Mesothelial cell of epicardium (in vitro differentiated cells): ENCODE measurements around the gene PCDHGA6. TPM values are rescaled to one million over a fixed set of nuclear protein-coding genes. Genes with fewer than 3 reads are reported as not detected.
"Not testable (repeated sequence)": the region's sequence is repeated elsewhere in the genome, so short reads cannot be mapped to it uniquely, and the experiment has no call there.

Experiments used
- DNase-seq, 2 experiments: peaks; one replicate each; pipeline ENCODE4 v3.0.0; 2021; ENCODE audit warnings: low spot score in 2 of 2; ENCODE audit not compliant: unreplicated experiment in 2 of 2
- H3K27ac Mint-ChIP-seq: 2 replicates; pipeline ENCODE4 v1.8.0; 2021; ENCODE audit warnings: mixed read lengths
- H3K27me3 Mint-ChIP-seq: 2 replicates; pipeline ENCODE4 v1.8.0; 2021; ENCODE audit warnings: low read depth, mixed read lengths
- H3K36me3 Mint-ChIP-seq: 2 replicates; pipeline ENCODE4 v1.8.0; 2021; ENCODE audit warnings: mixed read lengths
- H3K4me1 Mint-ChIP-seq: 2 replicates; pipeline ENCODE4 v1.8.0; 2021; ENCODE audit warnings: mixed read lengths
- H3K4me3 Mint-ChIP-seq: 2 replicates; pipeline ENCODE4 v1.8.0; 2021; ENCODE audit warnings: mild to moderate bottlenecking, moderate library complexity, mixed read lengths
- H3K9me3 Mint-ChIP-seq: 2 replicates; pipeline ENCODE4 v1.8.0; 2021; ENCODE audit warnings: mixed read lengths
- total RNA-seq: library from RNA; stranded (reverse); gene quantifications from 3 replicates; pipeline ENCODE4 v1.2.1, GENCODE V29; 2021
- TF ChIP-seq, protein P1 (sequence below): fragments of 200-600 bp; sonication (generic); IDR thresholded peaks from one replicate; pipeline ENCODE4 v1.5.0; 2021; ENCODE audit warnings: antibody characterized with exemption; ENCODE audit not compliant: unreplicated experiment

Gene PCDHGA6
- total RNA-seq, 1 donor from 2014 or later, result 0.25 TPM

DNA sequence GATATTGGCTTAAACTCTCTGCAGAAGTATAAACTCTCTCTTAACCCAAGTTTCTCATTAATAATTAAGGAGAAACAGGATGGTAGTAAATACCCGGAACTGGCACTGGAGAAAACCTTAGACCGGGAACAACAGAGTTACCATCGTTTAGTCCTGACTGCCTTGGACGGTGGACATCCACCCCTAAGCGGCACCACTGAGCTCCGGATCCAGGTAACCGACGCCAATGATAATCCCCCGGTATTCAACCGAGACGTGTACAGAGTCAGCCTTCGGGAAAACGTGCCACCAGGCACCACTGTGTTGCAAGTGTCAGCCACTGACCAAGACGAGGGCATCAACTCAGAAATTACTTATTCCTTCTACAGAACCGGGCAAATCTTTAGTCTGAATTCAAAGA is 24.9 kb downstream of the PCDHGA6 start:
- H3K27ac Mint-ChIP-seq, result no peak overlapping the region
- H3K4me1 Mint-ChIP-seq, result no peaks in the 10 kb centered on the region
- DNase-seq, result no peak
- no peaks in the 10 kb centered on the region for H3K27me3 Mint-ChIP-seq
- H3K36me3 Mint-ChIP-seq, result peaks cover 46% of the 10 kb centered on the region
- TF ChIP-seq, protein P1, sequence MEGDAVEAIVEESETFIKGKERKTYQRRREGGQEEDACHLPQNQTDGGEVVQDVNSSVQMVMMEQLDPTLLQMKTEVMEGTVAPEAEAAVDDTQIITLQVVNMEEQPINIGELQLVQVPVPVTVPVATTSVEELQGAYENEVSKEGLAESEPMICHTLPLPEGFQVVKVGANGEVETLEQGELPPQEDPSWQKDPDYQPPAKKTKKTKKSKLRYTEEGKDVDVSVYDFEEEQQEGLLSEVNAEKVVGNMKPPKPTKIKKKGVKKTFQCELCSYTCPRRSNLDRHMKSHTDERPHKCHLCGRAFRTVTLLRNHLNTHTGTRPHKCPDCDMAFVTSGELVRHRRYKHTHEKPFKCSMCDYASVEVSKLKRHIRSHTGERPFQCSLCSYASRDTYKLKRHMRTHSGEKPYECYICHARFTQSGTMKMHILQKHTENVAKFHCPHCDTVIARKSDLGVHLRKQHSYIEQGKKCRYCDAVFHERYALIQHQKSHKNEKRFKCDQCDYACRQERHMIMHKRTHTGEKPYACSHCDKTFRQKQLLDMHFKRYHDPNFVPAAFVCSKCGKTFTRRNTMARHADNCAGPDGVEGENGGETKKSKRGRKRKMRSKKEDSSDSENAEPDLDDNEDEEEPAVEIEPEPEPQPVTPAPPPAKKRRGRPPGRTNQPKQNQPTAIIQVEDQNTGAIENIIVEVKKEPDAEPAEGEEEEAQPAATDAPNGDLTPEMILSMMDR, result no peak
- H3K4me3 Mint-ChIP-seq, result no peak overlapping the region
- H3K9me3 Mint-ChIP-seq, result peaks cover 50% of the 10 kb centered on the region

DNA sequence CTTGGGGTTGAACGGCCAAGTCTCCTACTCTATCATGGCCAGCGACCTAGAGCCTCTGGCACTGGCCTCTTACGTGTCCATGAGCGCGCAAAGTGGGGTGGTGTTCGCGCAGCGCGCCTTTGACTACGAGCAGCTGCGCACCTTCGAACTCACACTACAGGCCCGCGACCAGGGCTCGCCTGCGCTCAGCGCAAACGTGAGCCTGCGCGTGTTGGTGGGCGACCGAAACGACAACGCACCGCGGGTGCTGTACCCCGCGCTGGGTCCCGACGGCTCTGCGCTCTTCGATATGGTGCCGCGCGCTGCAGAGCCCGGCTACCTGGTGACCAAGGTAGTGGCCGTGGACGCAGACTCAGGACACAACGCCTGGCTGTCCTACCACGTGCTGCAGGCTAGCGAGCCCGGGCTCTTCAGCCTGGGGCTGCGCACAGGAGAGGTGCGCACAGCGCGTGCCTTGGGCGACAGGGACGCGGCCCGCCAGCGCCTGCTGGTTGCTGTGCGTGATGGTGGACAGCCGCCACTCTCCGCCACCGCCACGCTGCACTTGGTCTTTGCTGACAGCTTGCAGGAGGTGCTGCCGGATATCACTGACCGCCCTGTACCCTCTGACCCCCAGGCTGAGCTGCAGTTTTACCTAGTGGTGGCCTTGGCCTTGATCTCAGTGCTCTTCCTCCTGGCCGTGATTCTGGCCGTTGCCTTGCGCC is 26.0 kb downstream of the PCDHGA6 start:
- Mint-ChIP-seq H3K27me3 (no peaks in the 10 kb centered on the region), H3K36me3 (peaks cover 48% of the 10 kb centered on the region), H3K4me3 (no peak overlapping the region), H3K27ac (no peak overlapping the region), H3K4me1 (no peaks in the 10 kb centered on the region), H3K9me3 (peaks cover 51% of the 10 kb centered on the region)
- TF ChIP-seq, protein P1, result no peak
- DNase-seq, result no peak

DNA sequence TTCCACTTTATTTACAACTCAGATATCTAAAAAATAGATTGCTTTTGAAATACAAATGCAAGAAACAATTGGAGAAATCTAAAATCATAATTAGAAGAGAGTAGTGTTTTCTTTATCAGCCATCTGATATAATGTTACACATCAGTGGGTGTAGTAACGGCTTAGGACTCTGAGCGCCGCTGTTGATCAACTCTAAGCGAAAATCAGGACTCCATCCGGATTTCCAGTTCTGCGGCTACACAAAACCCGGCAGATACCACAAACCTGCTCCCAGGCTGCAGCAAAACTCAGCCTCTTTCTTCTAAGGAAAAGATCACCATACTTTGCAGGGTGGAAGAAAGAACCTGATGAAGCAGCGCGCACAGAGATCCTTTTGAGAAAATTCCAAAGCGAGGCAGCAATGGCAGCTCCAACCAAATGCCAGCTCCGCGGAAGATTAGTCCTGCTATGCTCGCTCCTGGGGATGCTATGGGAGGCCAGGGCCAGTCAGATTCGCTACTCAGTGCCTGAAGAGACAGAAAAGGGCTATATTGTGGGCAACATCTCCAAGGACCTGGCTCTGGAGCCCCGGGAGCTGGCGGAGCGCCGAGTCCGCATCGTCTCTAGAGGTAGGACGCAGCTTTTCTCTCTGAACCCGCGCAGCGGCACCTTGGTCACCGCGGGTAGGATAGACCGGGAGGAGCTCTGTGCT is 29.0 kb downstream of the PCDHGA6 start, which contains the start of gene PCDHGA9:
Gene PCDHGA9 (plus strand): TSS at position 226 of the 691 bp plus-strand sequence. CDS start 175 bp downstream, at position 401.
- no peaks in the 10 kb centered on the region for H3K27me3 Mint-ChIP-seq
- DNase-seq, result no peak
- peaks cover 50% of the 10 kb centered on the region for H3K36me3 Mint-ChIP-seq
- TF ChIP-seq, protein P1, result no peak
- H3K27ac Mint-ChIP-seq, result no peak within 1 kb of the TSS
- peaks cover 48% of the 10 kb centered on the region for H3K9me3 Mint-ChIP-seq
- H3K4me1 Mint-ChIP-seq, result no peaks in the 10 kb centered on the region
- H3K4me3 Mint-ChIP-seq, result no peak within 1 kb of the TSS

DNA sequence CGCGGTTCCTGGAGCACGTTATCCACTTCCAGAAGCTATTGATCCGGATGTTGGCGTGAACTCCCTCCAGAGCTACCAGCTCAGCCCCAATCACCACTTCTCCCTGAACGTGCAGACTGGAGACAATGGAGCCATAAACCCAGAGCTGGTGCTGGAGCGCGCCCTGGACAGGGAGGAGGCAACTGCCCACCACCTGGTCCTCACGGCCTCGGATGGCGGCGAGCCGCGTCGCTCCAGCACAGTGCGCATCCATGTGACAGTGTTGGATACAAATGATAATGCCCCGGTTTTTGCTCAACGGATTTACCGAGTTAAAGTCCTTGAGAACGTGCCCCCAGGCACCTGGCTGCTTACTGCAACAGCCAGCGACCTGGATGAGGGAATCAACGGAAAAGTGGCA is 29.7 kb downstream of the PCDHGA6 start:
- H3K9me3 Mint-ChIP-seq, result peaks cover 52% of the 10 kb centered on the region
- no peaks in the 10 kb centered on the region for H3K27me3 Mint-ChIP-seq
- peaks cover 2% of the 10 kb centered on the region for H3K4me1 Mint-ChIP-seq
- no peak for DNase-seq
- no peak overlapping the region for H3K4me3 Mint-ChIP-seq
- H3K27ac Mint-ChIP-seq, result no peak overlapping the region
- peaks cover 56% of the 10 kb centered on the region for H3K36me3 Mint-ChIP-seq
- TF ChIP-seq, protein P1, result no peak

DNA sequence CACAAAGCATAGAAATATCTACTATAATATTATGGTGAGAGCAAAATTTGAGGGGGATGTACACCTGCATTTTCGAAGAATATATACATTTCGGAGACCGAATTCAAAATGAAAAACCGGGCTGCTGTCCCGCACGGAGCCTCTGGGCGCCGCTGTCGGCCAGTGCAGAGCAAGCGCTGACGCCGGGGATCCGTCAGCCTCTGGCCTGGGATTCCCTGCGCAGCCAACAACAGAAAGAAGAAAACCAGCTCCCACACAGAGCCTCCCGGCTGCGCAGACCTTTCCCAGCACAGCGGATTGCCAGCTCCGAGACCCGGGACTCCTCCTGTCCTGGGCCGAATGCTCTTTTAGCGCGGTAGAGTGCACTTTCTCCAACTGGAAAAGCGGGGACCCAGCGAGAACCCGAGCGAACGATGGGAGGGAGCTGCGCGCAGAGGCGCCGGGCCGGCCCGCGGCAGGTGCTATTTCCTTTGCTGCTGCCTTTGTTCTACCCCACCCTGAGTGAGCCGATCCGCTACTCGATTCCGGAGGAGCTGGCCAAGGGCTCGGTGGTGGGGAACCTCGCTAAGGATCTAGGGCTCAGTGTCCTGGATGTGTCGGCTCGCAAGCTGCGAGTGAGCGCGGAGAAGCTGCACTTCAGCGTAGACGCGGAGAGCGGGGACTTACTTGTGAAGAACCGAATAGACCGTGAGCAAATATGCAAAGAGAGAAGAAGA is 34.3 kb downstream of the PCDHGA6 start, which contains the start of gene PCDHGB6:
Gene PCDHGB6 (plus strand): TSS at position 232 of the 716 bp plus-strand sequence. CDS start 182 bp downstream, at position 414.
- H3K9me3 Mint-ChIP-seq, result peaks cover 44% of the 10 kb centered on the region
- peak within 1 kb of the TSS; percentile 91 for H3K4me3 Mint-ChIP-seq
- peak within 1 kb of the TSS; percentile 98 for H3K27ac Mint-ChIP-seq
- H3K27me3 Mint-ChIP-seq, result not testable (repeated sequence)
- peaks cover 12% of the 10 kb centered on the region for H3K4me1 Mint-ChIP-seq
- TF ChIP-seq, protein P1, result peak; percentile 87
- DNase-seq, result peak; percentile 62 to 85
- peaks cover 59% of the 10 kb centered on the region for H3K36me3 Mint-ChIP-seq
